IgD-negative memory B cell (primary cell): ENCODE data around the gene BEND6. TPM values are rescaled to one million over a fixed set of nuclear protein-coding genes. Genes with fewer than 3 reads are reported as not detected.

ENCODE experiments used
- H3K27ac Mint-ChIP-seq, 3 donors: one replicate each; pipeline ENCODE4 v1.8.0; 2020 to 2022; ENCODE audit warnings: mild to moderate bottlenecking in 3 of 3, mixed read lengths in 3 of 3, moderate library complexity in 1 of 3
- H3K27me3 Mint-ChIP-seq: one replicate; pipeline ENCODE4 v1.8.0; 2021; ENCODE audit warnings: mixed read lengths
- H3K36me3 Mint-ChIP-seq: one replicate; pipeline ENCODE4 v1.8.0; 2020; ENCODE audit warnings: mild to moderate bottlenecking, mixed read lengths
- H3K4me1 Mint-ChIP-seq, 3 donors: one replicate each; pipeline ENCODE4 v1.8.0; 2020 to 2022; ENCODE audit warnings: mixed read lengths in 3 of 3, mild to moderate bottlenecking in 1 of 3
- H3K4me3 Mint-ChIP-seq, 4 donors: one replicate each; pipeline ENCODE4 v1.8.0; 2020 to 2022; ENCODE audit warnings: mild to moderate bottlenecking in 4 of 4, mixed read lengths in 4 of 4, moderate library complexity in 3 of 4
- H3K9me3 Mint-ChIP-seq, 3 donors: one replicate each; pipeline ENCODE4 v1.8.0; 2020 to 2021; ENCODE audit warnings: mixed read lengths in 3 of 3, mild to moderate bottlenecking in 1 of 3
- polyA plus RNA-seq: library from polyadenylated mRNA; unstranded; fragments of 300-500 nt; fragmentation: Illumina TruSeq; gene quantifications from one replicate; pipeline ENCODE4 v1.2.3, GENCODE V29; 2021

BEND6 gene
- polyA plus RNA-seq, 1 donor from 2014 or later: not detected

DNA sequence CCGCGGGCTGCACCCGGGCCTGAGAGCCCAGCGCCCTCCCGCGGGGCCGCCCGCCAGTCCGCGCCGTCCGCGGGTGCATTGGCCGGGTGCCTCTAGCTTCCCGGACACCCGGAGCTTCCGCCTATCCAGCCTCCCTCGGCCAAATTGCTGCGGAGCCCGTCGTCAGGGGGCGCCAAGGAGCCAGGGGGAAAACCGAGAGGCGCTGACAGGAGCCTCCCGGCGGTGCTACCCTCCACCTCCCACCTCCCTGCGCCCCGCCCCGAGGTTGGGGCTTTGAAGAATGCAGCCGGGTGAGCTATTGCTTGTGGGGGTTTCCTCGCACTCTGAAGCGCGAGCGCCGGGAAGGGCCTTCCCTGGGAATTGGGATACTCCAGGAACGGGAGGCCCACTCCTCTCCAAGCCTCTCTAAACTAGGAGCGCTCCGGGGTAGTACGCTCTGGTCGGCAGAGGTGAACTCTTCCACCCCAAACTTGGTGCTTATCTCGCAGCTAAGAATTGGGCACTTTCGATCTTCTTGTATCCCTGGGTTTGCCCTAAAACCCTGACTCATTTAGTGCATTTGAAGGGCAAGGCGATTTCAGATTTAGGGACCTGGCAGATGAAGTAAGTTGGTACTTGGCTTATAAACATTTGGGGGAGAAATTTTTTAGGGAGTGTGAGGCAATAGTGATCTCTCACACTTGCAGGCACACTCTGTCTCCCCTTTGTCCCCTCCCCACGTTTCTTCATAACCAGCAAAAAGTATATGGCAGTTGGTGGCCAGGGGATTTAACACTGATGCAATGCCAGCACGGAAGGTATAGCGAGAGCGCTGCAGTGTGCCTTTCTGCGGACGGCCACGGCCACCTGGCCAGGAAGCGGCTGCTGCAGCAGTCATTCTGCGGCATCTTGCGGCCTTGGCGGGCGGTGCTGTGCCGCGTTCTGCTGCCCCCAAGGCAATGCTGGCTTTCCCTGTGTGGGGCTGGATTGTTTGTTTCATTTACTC is 556 bp downstream of the BEND6 start:
- no peaks in the 10 kb centered on the region for H3K9me3 Mint-ChIP-seq
- H3K4me3 Mint-ChIP-seq: peak overlapping the region; percentile 67 to 93 (median 86)
- no peaks in the 10 kb centered on the region for H3K36me3 Mint-ChIP-seq
- H3K27ac Mint-ChIP-seq: peak overlapping the region in 1 of 3 donors; percentile 55
- H3K27me3 Mint-ChIP-seq: peaks cover 47% of the 10 kb centered on the region
- H3K4me1 Mint-ChIP-seq: peaks cover 5 to 16% (median 13%) of the 10 kb centered on the region in 3 donors

DNA sequence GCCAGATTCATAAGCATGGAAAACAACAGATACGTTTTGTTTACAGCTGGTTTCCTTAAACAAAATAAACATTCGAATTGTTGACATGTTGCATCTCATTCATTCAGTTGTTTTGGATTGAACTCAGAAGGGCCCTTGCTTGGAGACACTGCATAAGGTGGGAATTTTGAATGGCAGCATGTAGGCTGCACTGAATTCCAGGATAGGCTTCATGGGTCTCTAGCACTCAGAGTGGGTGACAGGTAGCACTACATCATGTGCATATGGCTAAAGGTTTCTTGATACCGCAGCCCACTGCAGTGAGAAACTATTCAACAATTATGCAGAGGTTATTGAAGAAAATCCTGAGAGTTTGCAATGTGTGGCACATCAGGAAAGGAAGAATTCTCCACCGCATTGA is 1.6 kb downstream of the BEND6 start:
- no peaks in the 10 kb centered on the region for H3K9me3 Mint-ChIP-seq
- no peak overlapping the region for H3K27ac Mint-ChIP-seq
- no peaks in the 10 kb centered on the region for H3K36me3 Mint-ChIP-seq
- H3K4me3 Mint-ChIP-seq: peak overlapping the region in 3 of 4 donors; percentile 2 to 67 (median 36)
- H3K4me1 Mint-ChIP-seq: peaks cover 5 to 16% (median 13%) of the 10 kb centered on the region in 3 donors
- peaks cover 45% of the 10 kb centered on the region for H3K27me3 Mint-ChIP-seq

DNA sequence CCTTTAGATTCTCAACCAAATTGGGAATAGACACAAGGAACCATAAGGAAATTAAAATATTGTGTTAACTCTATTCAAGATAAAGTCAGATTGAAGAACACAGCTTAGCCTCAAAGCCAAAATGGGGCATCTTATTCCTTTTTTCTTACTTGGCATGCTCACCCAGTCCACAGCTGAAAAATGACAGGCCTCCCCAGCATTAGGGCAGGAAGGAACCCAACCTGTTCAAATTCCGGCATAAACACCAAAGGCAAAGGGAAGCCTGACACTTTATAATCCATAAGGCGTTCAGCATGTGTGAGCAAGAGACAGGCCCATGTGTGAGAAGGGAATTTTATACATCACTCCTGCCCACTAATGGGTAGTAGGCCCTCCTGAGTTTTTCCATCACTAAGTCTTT is 2.9 kb downstream of the BEND6 start:
- Mint-ChIP-seq H3K27me3 (peaks cover 35% of the 10 kb centered on the region), H3K9me3 (no peaks in the 10 kb centered on the region), H3K27ac (no peak overlapping the region), H3K4me1 (peaks cover 5 to 16% (median 13%) of the 10 kb centered on the region in 3 donors), H3K4me3 (no peak overlapping the region), H3K36me3 (no peaks in the 10 kb centered on the region)

DNA sequence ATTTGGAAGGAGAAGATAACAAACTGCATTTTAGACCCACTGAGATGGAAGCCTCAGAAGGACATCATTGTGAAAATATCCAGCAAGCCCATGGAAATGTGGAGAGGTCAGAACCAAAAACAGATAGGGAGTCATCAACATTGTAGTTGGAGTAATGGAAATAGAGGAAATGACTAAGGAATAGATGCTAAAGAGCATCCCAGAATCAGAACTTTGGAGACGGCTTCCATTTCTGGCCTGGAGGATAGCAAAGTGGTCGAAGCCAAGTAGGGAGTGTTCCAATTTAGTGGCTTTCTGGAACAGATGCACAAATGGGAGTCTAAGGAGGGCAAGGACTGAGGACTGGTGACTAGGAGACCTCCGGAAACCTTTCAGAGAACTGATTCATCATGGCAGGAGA is 3.6 kb downstream of the BEND6 start:
- no peak overlapping the region for H3K27ac Mint-ChIP-seq
- H3K9me3 Mint-ChIP-seq: no peaks in the 10 kb centered on the region
- H3K36me3 Mint-ChIP-seq: no peaks in the 10 kb centered on the region
- H3K4me3 Mint-ChIP-seq: no peak overlapping the region
- H3K4me1 Mint-ChIP-seq: peaks cover 5 to 11% (median 9%) of the 10 kb centered on the region in 3 donors
- H3K27me3 Mint-ChIP-seq: peaks cover 32% of the 10 kb centered on the region

DNA sequence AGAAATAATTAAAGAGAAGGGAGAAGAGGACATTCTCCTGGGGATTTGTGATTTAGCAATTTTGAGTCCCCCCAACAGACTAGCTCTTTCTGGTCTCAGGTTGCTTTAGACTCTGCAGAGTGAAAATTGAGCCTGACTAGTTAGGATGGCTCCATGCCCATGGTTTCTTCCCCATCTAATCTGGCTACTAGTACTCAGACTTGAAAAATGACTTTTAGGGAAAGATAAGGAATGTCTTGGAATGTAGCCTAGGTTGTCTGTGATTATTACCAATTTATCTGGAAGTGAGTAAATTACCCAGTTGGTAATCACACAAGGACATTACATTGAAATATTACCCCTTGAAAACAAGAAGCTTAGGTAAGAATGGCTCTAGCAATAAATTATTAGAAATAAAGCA is 4.2 kb downstream of the BEND6 start:
- Mint-ChIP-seq H3K27me3 (peaks cover 26% of the 10 kb centered on the region), H3K9me3 (no peaks in the 10 kb centered on the region), H3K27ac (no peak overlapping the region), H3K4me1 (peaks cover 5 to 8% (median 6%) of the 10 kb centered on the region in 3 donors), H3K4me3 (no peak overlapping the region), H3K36me3 (no peaks in the 10 kb centered on the region)

DNA sequence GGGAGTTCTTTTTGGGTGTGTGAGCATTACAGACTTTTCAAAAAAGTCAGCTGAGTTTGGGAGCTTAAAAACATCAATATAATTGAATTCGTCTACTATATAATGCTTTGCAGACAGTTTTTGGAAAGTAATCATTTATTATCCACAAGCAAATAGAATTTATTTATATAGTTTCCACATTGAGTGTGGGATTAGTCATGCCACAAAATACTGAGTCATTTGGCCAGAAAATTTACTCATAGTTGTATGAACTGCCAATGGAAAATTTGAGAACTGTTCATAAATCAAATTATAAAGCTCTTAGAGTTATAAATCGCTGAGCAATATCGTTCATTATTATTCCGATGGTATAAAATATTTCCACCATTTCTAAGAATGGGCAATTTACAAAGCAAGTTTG is 5.0 kb downstream of the BEND6 start:
- peaks cover 23% of the 10 kb centered on the region for H3K27me3 Mint-ChIP-seq
- no peaks in the 10 kb centered on the region for H3K9me3 Mint-ChIP-seq
- no peak overlapping the region for H3K4me3 Mint-ChIP-seq
- H3K4me1 Mint-ChIP-seq: peaks cover 4 to 7% (median 5%) of the 10 kb centered on the region in 3 donors
- no peak overlapping the region for H3K27ac Mint-ChIP-seq
- no peaks in the 10 kb centered on the region for H3K36me3 Mint-ChIP-seq

DNA sequence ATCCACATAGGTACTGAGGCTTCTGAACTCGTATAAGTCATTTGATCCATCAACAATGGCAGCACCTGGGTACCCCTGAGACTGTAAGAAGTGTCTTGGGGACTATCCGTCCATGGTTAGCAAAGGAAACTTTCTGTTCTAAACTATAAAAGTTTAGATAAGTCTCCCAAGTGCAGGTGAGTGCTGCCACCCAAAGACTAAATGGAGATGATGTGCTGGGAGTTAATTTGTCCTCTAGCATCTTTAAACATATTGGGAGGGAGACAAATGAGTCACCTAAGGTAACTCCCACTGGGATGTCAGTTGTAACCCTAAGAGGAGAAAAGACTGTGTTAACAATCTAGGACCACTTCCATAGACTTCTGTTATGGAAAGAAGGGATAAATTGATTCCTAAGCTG is 6.2 kb downstream of the BEND6 start:
- H3K27ac Mint-ChIP-seq: no peak overlapping the region
- peaks cover 16% of the 10 kb centered on the region for H3K27me3 Mint-ChIP-seq
- no peaks in the 10 kb centered on the region for H3K36me3 Mint-ChIP-seq
- no peaks in the 10 kb centered on the region for H3K9me3 Mint-ChIP-seq
- H3K4me3 Mint-ChIP-seq: no peak overlapping the region
- H3K4me1 Mint-ChIP-seq: no peaks in the 10 kb centered on the region

DNA sequence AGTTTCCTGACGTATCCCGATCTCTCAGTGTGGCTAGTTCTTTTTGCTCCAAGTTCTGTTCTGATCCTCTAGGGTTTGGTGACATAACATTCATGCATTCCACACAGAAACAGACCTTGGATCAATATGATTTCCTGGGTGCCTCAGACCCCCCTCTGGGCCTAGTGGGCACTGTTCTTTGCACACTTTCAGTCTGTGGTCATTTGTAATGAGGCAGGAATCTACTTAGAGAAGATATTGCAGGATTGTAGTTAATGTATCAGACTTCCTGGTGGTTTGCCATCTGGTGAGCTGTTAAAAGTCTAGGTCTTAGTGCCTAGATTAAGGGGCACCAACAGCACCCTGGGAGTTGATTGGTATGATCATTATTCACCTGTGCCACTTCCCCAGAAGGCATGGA is 7.5 kb downstream of the BEND6 start:
- Mint-ChIP-seq H3K4me3 (no peak overlapping the region), H3K4me1 (no peaks in the 10 kb centered on the region), H3K36me3 (no peaks in the 10 kb centered on the region), H3K27me3 (peaks cover 11% of the 10 kb centered on the region), H3K9me3 (no peaks in the 10 kb centered on the region), H3K27ac (no peak overlapping the region)

DNA sequence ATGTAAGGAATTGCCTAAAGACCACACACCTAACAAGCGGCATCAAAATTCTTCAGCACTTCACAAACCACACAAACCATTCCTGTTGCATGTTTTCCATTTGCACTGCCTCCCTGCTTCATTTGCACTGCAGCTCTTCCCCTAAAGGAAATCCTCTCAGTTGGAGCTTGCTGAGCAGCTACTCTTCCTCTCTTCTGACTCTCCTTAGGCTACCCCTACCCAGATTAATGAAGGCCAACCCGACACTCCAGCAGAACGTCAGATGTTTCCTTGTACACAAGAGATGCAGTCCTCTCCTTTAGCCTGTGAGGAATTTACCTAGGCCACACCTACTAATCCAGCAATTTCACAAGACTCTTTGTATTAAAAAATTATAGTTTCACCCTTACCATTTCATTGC is 8.1 kb downstream of the BEND6 start:
- Mint-ChIP-seq H3K36me3 (no peaks in the 10 kb centered on the region), H3K27me3 (peaks cover 11% of the 10 kb centered on the region), H3K9me3 (no peaks in the 10 kb centered on the region), H3K27ac (no peak overlapping the region), H3K4me3 (no peak overlapping the region), H3K4me1 (no peaks in the 10 kb centered on the region)

DNA sequence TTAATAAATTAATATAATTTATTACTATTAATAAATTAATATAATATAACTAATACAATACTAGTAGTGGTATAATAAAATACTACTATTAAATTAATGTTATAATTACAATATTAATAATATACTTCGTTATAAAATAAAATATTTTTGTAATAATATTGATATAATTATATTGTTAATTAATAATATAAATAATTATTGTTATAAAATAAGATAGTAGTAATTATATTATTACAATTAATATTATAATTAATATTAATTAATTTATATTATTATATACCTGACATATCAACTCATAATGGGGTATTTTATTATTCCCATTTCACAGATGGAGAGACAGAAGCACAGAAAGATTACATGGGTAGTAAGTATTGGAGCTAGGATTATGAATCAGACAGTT is 8.9 kb downstream of the BEND6 start:
- Mint-ChIP-seq H3K27ac (no peak overlapping the region), H3K4me3 (no peak overlapping the region), H3K27me3 (peaks cover 3% of the 10 kb centered on the region), H3K36me3 (no peaks in the 10 kb centered on the region), H3K4me1 (no peaks in the 10 kb centered on the region), H3K9me3 (no peaks in the 10 kb centered on the region)

DNA sequence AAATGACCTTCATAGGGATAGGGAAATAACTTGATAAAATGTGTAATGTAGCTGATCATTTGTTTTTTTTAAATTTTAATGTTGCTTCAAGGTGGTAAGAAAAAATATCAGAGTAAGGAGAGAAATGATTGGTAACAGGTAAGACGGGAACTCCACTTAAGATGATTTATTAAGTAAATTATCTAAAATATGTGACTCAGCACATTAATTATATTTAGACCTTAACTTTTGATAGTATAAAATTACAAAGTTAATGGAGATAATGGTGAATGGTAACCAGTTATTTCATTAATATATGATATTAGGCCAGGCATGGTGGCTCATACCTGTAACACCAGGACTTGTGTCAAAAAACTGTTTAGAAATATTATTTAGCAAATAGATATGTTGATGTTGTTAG is 10.2 kb downstream of the BEND6 start:
- no peak overlapping the region for H3K27ac Mint-ChIP-seq
- H3K9me3 Mint-ChIP-seq: no peaks in the 10 kb centered on the region
- H3K36me3 Mint-ChIP-seq: no peaks in the 10 kb centered on the region
- no peaks in the 10 kb centered on the region for H3K4me1 Mint-ChIP-seq
- no peak overlapping the region for H3K4me3 Mint-ChIP-seq
- peaks cover 3% of the 10 kb centered on the region for H3K27me3 Mint-ChIP-seq

DNA sequence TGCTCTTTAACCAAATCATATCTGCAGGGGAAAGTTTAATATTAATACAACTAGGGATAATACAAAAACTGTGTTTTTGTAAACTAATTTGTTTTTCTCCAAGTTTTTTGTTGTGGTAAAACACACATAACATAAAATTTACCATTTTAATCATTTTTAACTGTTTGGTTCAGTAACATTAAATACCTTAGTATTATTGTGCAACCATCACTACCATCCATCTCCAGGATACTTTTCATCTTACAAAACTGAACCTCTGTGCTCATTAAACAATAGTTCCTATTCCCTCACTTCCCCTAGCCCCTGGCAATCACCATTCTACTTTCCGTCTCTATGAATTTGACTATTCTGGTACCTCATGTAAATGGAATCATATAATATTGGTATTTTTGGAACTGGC is 15.9 kb downstream of the BEND6 start:
- Mint-ChIP-seq H3K27me3 (peaks cover 3% of the 10 kb centered on the region), H3K27ac (no peak overlapping the region), H3K4me1 (no peaks in the 10 kb centered on the region), H3K9me3 (peaks cover 1 to 5% (median 4%) of the 10 kb centered on the region in 3 donors), H3K36me3 (no peaks in the 10 kb centered on the region), H3K4me3 (no peak overlapping the region)

DNA sequence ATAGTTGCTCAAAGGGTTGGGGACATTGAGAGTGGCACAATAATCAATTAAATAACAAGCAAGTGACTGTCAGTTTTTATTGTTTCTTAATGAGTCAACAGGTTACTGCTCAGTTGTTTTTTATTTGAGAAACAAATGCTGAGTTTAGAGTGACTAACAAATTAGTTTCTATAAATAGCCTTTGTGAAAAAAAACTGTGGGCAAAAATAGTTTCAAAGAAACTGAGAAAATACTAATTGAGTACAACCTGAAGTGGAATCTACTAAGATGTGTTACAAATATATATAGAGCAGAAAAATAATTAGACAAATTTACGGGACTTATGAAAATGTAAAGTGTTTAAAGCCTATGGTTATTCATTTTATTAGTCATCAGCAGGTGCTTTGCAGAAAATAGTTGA is 22.3 kb downstream of the BEND6 start:
- Mint-ChIP-seq H3K9me3 (peaks cover 3 to 15% (median 13%) of the 10 kb centered on the region in 3 donors), H3K27me3 (peaks cover 1% of the 10 kb centered on the region), H3K4me1 (peaks cover 0 to 1% (median 0%) of the 10 kb centered on the region in 3 donors)

DNA sequence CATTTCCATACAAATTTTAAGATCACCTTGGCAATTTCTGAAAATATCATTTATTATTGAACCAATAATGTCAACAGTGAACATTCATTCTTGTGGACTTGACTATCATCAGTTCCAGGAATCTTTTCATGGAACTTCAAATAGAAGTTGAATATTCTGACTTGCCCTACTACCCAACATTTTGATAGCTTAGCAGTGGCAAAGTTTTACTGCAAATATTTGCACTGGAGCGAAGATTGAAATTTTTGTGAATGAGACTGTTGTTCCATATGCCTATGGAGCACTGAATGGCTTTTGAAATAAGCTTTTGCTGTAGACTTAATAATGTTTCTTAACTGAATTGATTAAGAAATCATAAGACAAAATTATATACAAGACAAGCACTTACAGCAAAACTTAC is 23.6 kb downstream of the BEND6 start:
- H3K4me1 Mint-ChIP-seq: peaks cover 0 to 1% (median 0%) of the 10 kb centered on the region in 3 donors
- peaks cover 3 to 15% (median 13%) of the 10 kb centered on the region in 3 donors for H3K9me3 Mint-ChIP-seq
- no peak overlapping the region for H3K4me3 Mint-ChIP-seq
- H3K27me3 Mint-ChIP-seq: no peaks in the 10 kb centered on the region
- H3K27ac Mint-ChIP-seq: no peak overlapping the region
- H3K36me3 Mint-ChIP-seq: no peaks in the 10 kb centered on the region

More for the DNA sequence above, 22.3 kb downstream of the BEND6 start:
- Mint-ChIP-seq H3K36me3 (no peaks in the 10 kb centered on the region), H3K4me3 (no peak overlapping the region), H3K27ac (no peak overlapping the region)

DNA sequence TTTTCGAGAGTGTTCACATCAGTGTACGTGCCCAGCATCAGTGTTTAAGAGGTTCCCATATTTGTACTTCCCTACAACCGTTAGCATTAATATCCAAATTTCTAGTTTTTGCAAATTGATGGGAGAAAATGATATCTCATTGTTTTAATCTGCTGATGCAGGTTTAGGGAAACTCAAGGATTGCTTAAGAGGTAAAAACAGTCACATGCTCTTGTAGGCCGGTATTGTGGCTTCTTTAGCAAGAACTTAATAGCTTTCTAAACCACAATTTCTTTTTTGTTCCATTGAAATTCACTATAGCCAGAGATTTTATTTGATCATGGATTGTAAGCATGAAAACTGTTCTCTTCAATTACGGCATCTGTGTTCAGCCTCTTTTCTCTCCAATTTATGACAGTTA is 29.5 kb downstream of the BEND6 start:
- Mint-ChIP-seq H3K4me1 (peaks cover 0 to 1% (median 0%) of the 10 kb centered on the region in 3 donors), H3K36me3 (no peaks in the 10 kb centered on the region), H3K4me3 (no peak overlapping the region), H3K27me3 (no peaks in the 10 kb centered on the region), H3K27ac (no peak overlapping the region), H3K9me3 (no peaks in the 10 kb centered on the region)

DNA sequence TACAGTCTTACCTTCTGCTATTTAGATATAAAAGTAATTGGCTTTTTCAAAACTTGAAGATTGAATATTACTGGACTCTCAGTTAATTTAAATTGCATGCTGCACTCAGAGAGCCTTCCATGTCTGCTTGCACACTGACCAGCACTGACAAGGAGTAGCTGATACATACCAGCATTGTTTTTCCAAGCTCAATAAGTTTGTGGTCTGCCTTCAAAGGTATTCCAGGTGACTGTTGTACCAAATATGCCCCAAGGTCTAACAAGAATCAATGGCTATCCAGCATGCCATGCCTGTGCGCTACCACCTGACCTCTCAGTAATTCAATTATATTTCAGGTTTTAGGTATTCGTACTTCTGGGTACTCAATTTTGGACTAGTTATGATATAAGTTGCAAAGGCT is 30.0 kb downstream of the BEND6 start:
- Mint-ChIP-seq H3K4me1 (peaks cover 0 to 1% (median 0%) of the 10 kb centered on the region in 3 donors), H3K9me3 (no peaks in the 10 kb centered on the region), H3K36me3 (no peaks in the 10 kb centered on the region), H3K27me3 (no peaks in the 10 kb centered on the region), H3K27ac (no peak overlapping the region), H3K4me3 (no peak overlapping the region)
